Neural crest cell (in vitro differentiated cells): Measurements from ENCODE around the gene PICK1. TPM values are rescaled to one million over a fixed set of nuclear protein-coding genes. Genes with fewer than 3 reads are reported as not detected.

Source experiments
- DNase-seq: peaks from one replicate; pipeline ENCODE4 v3.0.0; 2021; ENCODE audit warnings: low read depth, mixed read lengths, low spot score
- H3K27ac Mint-ChIP-seq: one replicate; pipeline ENCODE4 v1.8.0; 2021; ENCODE audit warnings: mild to moderate bottlenecking, mixed read lengths; ENCODE audit not compliant: unreplicated experiment
- H3K27me3 Mint-ChIP-seq: 2 replicates; pipeline ENCODE4 v1.8.0; 2021; ENCODE audit warnings: low read depth, mild to moderate bottlenecking, mixed read lengths
- H3K36me3 Mint-ChIP-seq: 2 replicates; pipeline ENCODE4 v1.8.0; 2021; ENCODE audit warnings: low read depth, mild to moderate bottlenecking, mixed read lengths
- H3K4me1 Mint-ChIP-seq: 2 replicates; pipeline ENCODE4 v1.8.0; 2021; ENCODE audit warnings: mixed read lengths
- H3K4me3 Mint-ChIP-seq: one replicate; pipeline ENCODE4 v1.8.0; 2021; ENCODE audit warnings: mild to moderate bottlenecking, mixed read lengths
- H3K9me3 Mint-ChIP-seq: 2 replicates; pipeline ENCODE4 v1.8.0; 2021; ENCODE audit warnings: mixed read lengths
- total RNA-seq: library from RNA; stranded (reverse); gene quantifications from 2 replicates; pipeline ENCODE4 v1.2.1, GENCODE V29; 2021
- TF ChIP-seq, protein P1 (sequence below): fragments of 200-600 bp; sonication (generic); conservative IDR thresholded peaks from 2 replicates; pipeline ENCODE4 v1.5.0; 2021; ENCODE audit warnings: antibody characterized with exemption, mild to moderate bottlenecking

PICK1 gene
- total RNA-seq, 1 donor from 2014 or later: 24.0 TPM

DNA sequence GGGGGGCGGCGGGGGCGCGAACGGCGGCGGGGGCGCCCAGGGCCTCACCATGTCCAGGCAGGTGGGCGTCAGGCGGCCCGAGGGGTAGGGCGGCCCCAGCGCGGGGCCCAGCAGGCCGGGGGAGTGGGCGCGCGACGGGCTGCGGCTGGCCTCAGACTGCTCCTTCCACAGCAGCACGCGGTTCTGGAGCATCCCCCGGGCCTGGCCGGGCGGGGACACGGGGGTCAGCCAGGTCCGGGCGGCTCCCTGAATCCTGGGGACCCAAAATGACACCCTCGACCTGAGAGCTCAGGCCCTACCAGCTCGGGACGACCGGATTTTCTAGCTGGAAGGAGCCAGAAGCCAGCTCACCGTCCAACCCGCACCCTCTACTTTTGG lies 32.3 kb downstream of the PICK1 start:
- TF ChIP-seq, protein P1, sequence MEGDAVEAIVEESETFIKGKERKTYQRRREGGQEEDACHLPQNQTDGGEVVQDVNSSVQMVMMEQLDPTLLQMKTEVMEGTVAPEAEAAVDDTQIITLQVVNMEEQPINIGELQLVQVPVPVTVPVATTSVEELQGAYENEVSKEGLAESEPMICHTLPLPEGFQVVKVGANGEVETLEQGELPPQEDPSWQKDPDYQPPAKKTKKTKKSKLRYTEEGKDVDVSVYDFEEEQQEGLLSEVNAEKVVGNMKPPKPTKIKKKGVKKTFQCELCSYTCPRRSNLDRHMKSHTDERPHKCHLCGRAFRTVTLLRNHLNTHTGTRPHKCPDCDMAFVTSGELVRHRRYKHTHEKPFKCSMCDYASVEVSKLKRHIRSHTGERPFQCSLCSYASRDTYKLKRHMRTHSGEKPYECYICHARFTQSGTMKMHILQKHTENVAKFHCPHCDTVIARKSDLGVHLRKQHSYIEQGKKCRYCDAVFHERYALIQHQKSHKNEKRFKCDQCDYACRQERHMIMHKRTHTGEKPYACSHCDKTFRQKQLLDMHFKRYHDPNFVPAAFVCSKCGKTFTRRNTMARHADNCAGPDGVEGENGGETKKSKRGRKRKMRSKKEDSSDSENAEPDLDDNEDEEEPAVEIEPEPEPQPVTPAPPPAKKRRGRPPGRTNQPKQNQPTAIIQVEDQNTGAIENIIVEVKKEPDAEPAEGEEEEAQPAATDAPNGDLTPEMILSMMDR: no peak
- no peak overlapping the region for H3K4me3 Mint-ChIP-seq
- DNase-seq: no peak
- no peak overlapping the region for H3K27ac Mint-ChIP-seq
- no peaks in the 10 kb centered on the region for H3K27me3 Mint-ChIP-seq
- H3K9me3 Mint-ChIP-seq: no peaks in the 10 kb centered on the region
- H3K4me1 Mint-ChIP-seq: peaks cover 17% of the 10 kb centered on the region
- H3K36me3 Mint-ChIP-seq: no peaks in the 10 kb centered on the region

DNA sequence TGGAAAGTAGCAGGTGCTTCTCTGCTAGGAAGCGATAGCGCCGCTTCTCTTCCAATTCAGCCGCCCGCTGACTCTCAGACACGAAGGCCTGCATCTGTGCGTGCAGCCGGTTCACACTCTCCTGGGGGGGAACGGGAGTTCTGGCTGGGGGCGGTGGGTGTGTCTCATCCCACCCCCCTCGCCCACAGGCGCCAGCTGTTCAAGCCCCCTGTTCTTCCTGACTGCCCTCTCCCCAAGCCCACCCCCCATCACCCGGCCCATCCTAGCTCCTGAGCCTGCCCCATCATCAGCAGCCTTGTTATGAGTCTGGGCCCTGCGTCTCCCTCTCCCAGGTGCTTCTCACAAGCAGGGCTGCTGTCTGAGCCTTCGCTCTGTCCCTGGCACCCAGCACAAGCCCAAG lies 39.9 kb downstream of the PICK1 start:
- H3K9me3 Mint-ChIP-seq: no peaks in the 10 kb centered on the region
- peaks cover 15% of the 10 kb centered on the region for H3K4me1 Mint-ChIP-seq
- H3K27ac Mint-ChIP-seq: no peak overlapping the region
- TF ChIP-seq, protein P1: no peak
- no peak overlapping the region for H3K4me3 Mint-ChIP-seq
- no peaks in the 10 kb centered on the region for H3K36me3 Mint-ChIP-seq
- DNase-seq: no peak
- H3K27me3 Mint-ChIP-seq: no peaks in the 10 kb centered on the region

DNA sequence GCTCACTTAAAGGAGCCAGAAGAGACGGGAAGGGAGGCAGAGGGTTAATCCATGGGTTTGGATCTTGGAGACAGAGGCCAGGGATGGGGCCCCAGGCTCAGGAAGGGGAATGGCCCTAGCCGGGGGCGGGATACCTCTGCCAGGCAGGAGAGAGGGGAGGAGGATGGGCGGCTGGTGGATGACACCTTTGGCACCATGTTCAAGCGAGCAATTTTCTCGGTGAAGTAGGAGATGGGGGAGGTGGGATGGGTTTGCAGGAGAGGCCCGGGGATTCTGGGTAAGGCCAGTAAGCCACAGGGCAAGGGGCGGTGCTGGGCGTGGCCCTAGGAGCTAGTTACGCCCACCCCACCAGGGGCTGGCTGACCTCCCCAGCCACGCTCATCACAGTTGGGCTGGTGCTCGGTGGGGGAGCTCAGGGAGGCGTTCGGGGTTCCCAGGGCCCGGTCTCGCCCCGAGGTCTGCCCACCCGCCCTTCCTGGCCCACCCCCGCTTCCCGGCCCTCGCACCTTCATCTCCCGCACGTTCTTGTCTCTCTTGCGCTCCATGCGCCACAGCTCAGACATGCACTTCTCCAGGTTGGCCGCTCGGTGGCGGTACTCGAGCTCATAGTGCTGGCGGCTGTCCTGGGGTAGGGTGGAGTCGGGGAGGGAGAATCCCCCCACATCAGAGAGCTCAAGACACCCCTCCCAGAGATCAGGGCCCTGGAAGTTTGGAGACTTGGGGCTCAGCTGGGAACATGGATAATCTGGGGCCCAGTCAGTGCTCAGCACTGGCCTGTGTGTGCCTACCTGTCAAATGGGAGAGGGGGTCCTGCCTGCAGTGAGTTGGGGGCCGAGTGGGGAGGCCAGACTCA lies 40.6 kb downstream of the PICK1 start:
- Mint-ChIP-seq H3K9me3 (no peaks in the 10 kb centered on the region), H3K4me1 (peaks cover 15% of the 10 kb centered on the region), H3K4me3 (no peak overlapping the region), H3K36me3 (no peaks in the 10 kb centered on the region), H3K27ac (no peak overlapping the region), H3K27me3 (no peaks in the 10 kb centered on the region)
- TF ChIP-seq, protein P1: peak; percentile 59
- peak; percentile 43 for DNase-seq

DNA sequence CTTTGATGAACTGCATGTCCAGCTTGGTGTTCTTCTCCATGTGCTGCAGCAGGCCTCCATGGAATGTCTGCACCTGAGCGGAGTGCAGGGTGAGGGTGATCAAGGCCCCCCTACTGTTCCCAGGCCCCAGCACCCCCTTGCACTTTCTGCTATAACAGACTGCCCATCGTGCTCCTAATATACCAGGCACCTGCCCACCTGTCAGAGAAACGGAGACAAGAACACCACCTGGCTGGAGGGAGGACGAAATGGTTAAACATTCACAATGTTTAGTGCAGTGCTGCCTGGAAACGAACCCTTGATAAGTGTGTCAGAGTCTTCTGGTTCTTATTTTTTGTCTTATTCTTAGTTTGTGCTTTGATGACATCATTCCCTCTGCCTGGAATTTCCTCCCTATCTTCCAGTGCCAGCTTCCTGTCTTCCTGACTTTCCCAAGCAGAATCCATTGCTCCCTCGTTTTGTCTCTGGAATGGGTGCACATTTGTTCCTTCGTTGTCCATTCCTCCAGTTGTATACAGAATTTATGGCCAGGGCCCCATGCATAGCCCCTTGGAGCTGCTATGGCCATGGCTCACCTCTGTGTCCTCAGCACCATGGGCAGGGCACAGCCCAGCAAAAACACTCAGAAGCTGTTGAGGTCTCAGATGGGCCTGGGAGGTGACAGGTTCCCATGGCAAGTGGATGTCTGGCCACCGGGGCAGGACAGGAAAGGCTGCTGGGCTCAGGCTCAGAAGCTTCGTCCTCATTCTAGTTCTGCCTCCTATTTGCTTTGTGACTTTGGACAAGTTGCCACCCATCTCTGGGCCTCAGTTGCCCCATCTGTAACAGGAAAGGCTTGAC lies 41.4 kb downstream of the PICK1 start:
- H3K4me1 Mint-ChIP-seq: peaks cover 15% of the 10 kb centered on the region
- no peaks in the 10 kb centered on the region for H3K27me3 Mint-ChIP-seq
- no peak overlapping the region for H3K27ac Mint-ChIP-seq
- no peaks in the 10 kb centered on the region for H3K36me3 Mint-ChIP-seq
- TF ChIP-seq, protein P1: no peak
- H3K9me3 Mint-ChIP-seq: no peaks in the 10 kb centered on the region
- no peak for DNase-seq
- H3K4me3 Mint-ChIP-seq: no peak overlapping the region

DNA sequence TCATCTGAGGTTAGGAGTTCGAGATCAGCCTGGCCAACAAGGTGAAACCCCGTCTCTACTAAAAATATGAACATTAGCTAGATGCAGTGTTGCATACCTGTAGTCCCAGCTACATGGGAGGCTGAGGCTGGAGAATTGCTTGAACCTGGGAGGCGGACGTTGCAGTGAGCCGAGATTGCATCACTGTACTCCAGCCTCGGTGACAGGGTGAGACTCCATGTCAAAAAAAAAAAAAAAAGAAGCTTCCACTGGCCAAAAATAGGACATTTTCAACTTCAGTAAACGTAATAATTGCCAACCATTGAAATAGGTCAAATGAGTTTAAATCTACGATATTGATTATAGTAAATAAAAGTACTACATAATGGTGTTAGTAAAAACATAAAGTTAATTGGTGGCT lies 46.4 kb downstream of the PICK1 start:
- H3K4me3 Mint-ChIP-seq: no peak overlapping the region
- TF ChIP-seq, protein P1: no peak
- no peak overlapping the region for H3K27ac Mint-ChIP-seq
- H3K9me3 Mint-ChIP-seq: no peaks in the 10 kb centered on the region
- DNase-seq: no peak
- peaks cover 3% of the 10 kb centered on the region for H3K27me3 Mint-ChIP-seq
- peaks cover 16% of the 10 kb centered on the region for H3K4me1 Mint-ChIP-seq
- no peaks in the 10 kb centered on the region for H3K36me3 Mint-ChIP-seq
